Stimulated activated CD8-positive, alpha-beta memory T cell treated with anti-CD3 and anti-CD28 coated beads, Interleukin-15, amount 100 ng/mL, for 24 hours (primary cell): ENCODE results near the gene ZNF800.
"Not testable (repeated sequence)": the region's sequence is repeated elsewhere in the genome, so short reads cannot be mapped to it uniquely, and the experiment has no call there.

Experiments used
- DNase-seq: peaks from one replicate; pipeline ENCODE4 v3.0.0-alpha.2; 2020; ENCODE audit warnings: low read depth

Gene ZNF800

DNA sequence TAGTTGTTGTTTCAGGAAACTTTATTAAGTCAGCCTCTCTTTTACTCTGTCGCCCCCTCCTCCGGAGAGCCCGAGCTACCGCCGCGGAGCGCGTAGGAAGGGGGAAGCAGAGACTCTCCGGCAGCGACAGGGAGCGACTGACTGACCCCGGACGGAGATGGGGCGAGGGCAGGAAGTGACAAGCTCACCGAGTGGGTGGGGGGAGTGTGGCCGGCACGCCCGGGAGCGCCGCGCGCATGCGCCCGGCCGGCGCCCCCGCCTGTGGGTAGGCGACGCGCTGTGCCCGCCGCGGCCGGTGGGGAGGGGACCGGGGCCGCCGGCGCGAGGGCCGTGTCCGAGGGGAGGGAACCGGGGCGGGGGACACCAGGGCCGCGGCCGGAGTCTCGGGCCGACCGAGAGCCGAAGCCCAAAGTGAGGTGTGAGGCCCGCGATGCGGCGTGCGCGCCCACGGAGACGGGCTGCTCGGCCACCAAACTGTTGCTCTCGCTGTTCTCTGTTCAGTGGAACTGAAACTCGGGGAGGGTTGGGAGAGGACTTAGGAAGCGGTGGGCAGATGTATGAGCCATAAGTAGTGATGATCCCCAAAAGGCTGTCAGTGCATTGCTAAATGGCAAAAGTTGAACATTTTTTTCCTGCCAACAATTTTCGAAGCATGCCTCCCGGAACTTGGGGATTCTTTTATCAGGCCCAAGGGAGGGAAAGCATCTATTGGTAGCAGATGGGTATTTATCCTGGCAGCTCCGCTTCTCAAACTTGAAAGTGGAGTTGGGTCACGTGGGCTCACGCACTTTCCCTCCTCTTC, at the start of gene ZNF800:
Gene ZNF800, minus strand, starts transcription at position 143 of the 802 bp plus-strand sequence. CDS start 1,151 bp downstream, outside the sequence.
- DNase-seq = peak; percentile 75

GRCh38 chr7:127440206-127440605, 47.7 kb upstream of the ZNF800 start:
- DNase-seq = no peak

GRCh38 chr7:127438836-127439235, 46.3 kb upstream of the ZNF800 start:
- DNase-seq = no peak

DNA sequence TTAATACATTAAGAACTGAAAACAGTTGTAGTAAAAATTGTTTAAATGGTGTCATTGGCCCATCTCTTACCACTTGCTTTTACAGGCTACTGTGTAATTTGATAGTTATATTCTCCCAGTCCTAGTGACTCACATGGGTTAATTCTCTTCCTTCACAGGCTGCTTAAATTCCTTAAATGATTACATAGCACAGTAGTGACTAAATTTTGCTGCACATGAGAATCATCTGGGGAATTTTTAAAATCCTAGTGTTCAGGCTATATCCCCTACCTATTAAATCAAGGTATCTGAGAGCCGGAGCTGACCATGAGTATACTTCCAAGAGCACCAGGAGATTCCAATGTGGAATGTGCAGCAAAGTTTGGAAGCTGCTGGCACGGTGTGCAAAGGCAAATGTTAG, 45.3 kb upstream of the ZNF800 start:
- no peak for DNase-seq

- no peak for DNase-seq
These were observed 44.7 kb upstream of the ZNF800 start for GRCh38 chr7:127437241-127437640.

DNA sequence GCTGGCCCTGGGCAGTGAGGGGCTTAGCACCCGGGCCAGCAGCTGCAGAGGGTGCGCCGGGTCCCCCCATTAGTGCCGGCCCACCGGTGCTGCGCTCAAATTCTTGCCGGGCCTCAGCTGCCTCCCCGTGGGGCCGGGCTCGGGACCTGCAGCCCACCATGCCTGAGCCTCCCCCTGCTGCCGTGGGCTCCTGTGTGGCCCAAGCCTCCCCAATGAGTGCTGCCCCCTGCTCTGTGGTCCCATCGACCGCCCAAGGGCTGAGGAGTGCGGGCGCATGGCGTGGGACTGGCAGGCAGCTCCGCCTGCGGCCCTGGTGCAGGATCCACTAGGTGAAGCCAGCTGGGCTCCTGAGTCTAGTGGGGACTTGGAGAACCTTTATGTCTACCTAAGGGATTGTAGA, 36.8 kb upstream of the ZNF800 start:
- not testable (repeated sequence) for DNase-seq

DNA sequence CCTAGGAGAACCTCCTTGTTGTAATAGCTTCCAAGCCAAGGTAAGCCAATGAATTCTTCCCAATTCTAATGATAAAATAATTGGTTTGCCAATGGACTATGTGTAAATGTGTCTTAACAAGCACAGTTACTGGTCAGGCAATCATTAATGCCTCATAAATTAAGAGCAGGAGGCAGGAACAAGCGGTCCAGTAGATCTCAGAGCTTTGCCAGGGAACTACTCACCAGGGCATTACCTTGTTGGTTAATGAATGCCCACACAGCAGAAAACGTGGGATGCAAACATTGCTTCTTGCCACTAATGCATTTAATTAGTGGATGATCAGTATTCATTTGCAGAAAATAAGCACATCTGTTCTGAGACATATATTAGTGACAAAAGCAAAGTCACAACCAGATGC, 26.7 kb upstream of the ZNF800 start:
- no peak for DNase-seq

DNA sequence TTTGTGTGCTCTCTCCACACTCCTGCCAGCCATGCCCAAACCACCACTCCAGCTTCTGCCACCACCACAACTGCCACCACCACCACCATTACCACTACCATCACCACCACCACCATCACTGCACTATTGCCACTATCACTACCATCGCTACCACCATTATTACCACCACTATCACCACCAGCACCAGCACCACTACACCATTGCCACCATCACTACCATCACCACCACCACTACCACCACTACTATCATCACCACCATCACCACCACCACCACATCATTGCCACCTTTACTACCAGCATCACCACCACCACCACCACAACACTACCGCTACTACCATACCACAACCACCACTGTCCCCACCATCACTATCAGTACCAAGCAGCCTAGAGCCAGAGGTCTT, 26.0 kb upstream of the ZNF800 start:
- no peak for DNase-seq

GRCh38 chr7:127417346-127417745, 24.8 kb upstream of the ZNF800 start:
- no peak for DNase-seq

- DNase-seq = no peak
These were observed 22.7 kb upstream of the ZNF800 start for GRCh38 chr7:127415060-127415742.

DNA sequence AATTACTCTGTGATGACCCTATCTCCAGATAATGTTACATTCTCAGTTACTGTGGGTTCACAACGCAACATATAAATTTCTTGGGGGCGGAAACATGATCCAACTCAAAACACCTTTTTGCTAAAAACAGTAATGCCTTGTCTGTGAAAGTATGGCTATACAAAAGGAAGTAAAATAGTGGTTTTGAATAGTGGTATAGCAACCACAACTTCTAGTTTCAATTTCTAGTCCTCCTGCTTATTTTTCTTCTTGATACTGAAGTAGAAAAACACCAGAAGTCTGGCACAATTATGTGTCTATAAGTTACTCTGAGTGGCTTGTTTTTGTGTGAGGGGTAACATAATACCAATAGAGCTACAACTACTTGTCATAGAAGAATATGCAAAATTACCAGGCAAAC, 21.5 kb upstream of the ZNF800 start:
- no peak for DNase-seq

- DNase-seq = no peak
These were observed 20.8 kb upstream of the ZNF800 start for GRCh38 chr7:127413326-127413725.

GRCh38 chr7:127411176-127411575, 18.7 kb upstream of the ZNF800 start:
- no peak for DNase-seq

DNA sequence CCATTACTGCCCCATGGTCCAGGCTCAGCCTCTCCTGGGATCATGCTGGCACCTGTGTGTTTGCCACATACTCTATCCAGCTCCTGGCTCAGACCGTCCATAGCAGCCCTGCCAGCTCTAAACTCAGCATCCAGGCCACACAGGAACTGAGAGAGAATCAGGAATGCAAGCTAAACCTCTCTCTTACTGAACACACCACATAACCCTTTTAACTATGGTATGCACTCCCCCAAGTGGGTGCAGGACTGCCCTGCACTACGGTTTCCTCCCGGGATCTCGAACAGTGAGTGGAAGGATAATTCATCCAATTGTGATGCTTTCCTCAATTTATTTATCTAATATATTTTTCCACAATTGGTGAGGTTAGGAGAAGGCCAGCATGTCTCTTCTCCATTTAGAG, 17.1 kb upstream of the ZNF800 start:
- no peak for DNase-seq

GRCh38 chr7:127404286-127405072, 12.0 kb upstream of the ZNF800 start:
- no peak for DNase-seq

GRCh38 chr7:127396184-127396583, 3.7 kb upstream of the ZNF800 start:
- DNase-seq = no peak

GRCh38 chr7:127395104-127395503, 2.6 kb upstream of the ZNF800 start:
- not testable (repeated sequence) for DNase-seq

DNA sequence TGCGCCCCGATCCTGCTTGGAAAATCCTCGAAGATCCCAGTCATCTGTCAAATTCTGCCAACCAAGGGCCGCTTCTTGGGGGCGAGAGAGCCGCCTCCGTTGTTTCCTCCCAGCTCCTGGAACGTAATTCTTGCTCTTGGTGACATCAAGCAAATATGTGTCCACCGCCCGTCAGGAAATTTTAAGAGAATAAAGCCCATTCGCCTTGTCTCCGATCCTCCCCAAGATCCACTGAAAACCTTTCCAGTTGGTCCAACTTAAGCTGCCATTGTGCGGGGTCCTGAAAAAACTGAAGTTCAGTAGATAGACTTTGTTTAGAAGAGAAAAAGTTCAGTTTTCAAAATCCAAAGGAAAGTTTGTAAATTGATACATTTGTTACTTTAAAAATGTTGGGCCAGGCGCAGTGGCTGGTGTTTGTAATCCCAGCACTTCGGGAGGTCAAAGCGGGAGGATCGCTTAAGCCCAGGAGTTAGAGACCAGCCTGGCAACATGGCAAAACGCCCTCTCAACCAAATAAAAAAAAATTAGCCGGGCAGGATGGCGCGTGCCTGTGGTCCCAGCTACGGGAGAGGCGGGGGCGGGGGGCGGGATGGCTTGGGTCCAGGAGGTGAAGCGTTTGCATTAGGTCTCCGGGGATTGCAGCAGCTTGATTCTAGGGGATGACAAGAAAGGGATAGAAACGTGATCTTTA, 1.0 kb upstream of the ZNF800 start:
- no peak for DNase-seq

- DNase-seq = peak; percentile 40
These were observed 334 bp downstream of the ZNF800 start for GRCh38 chr7:127392182-127392565.

DNA sequence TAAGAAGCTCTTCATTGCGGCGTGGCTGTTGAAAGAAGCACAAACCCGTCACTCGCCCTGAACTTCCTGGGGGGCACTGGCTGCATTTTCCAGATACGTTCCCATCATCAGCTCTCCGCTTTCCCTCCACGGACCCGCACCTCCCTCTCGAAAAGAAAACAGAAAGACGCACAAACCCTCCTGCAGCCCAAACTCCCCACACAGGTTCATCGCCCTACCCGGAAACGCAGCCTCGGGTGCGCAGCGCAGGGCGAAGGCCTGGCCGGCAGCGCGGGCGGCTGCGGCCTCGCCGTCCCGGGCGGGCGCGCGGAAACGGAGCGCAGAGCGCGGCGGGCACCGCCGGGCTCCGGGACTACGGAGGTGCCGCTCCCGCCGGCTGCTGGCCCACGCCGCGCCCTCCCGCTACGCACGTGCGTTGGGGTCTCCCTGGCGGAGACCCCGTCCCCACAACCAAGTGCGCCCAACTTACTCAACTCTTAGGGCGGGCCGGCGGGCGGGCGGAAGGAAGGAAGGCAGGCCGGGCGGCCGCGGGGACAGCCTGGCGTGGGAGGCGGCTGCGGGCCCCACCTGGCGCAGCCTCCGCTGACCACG, 822 bp downstream of the ZNF800 start:
- peak; percentile 19 for DNase-seq

DNA sequence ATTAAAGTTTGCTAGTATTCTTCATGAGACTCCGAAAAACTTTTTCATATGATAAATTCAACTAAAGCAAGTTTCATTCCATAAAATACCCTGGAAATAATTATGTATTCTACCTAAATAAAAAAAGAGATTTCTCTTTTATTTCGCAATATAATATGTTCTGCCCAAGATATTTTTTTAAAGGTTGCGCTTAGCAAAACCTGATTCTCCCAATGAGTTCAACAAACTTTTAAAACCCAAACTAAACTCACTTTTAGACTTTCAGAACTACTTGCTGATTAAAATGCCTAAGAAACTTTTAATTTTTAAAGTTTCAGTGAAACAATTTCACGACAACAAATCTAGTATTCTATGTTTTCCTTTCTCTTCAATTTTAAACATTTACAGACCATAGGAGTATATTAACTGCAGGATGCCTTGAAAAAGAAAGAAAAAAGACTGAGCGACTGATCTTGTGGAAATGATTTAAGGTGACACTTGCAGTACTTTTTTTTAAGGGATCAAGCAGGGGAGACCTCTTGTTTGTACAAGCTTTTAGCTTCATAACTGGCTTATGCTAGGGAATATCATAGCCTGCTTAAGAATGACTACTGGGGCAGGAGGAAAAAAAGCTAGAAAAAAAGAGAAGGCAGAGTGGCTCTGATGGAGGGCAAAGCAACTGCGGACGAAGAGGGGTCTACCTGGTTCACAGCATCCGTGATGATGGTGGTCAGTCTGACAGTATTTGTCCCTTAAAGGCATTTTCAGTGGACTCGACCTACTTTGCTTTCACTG, 1.5 kb downstream of the ZNF800 start:
- DNase-seq = no peak
